AG10803 (cell line): ENCODE results near the gene MYO1B.
A peak's percentile ranks its signal among the peaks of the same experiment; 100 is the strongest.

Experiments used
- DNase-seq: peaks from one replicate; pipeline ENCODE4 v3.0.0; 2010; ENCODE audit warnings: low read depth
- H3K4me3 ChIP-seq: 2 replicates; pipeline ENCODE4 v1.5.1; 2011; ENCODE audit warnings: mild to moderate bottlenecking, low read length, control low read depth
- CTCF ChIP-seq: conservative IDR thresholded peaks from 2 replicates; pipeline ENCODE4 v1.5.1; 2011; ENCODE audit warnings: mild to moderate bottlenecking, low read length, control low read depth, inconsistent platforms

MYO1B gene

GRCh38 chr2:191225690-191226089 lies 19.5 kb upstream of the MYO1B start:
- no peak overlapping the region for H3K4me3 ChIP-seq

GRCh38 chr2:191226196-191226595 lies 19.0 kb upstream of the MYO1B start:
- TF ChIP-seq CTCF: no peak
- DNase-seq: peak; percentile 81
- no peak overlapping the region for H3K4me3 ChIP-seq

More at GRCh38 chr2:191225690-191226089, 19.5 kb upstream of the MYO1B start:
- no peak for DNase-seq
- TF ChIP-seq CTCF: no peak

- DNase-seq: no peak
- no peak for TF ChIP-seq CTCF
Measured at GRCh38 chr2:191228333-191228732, 16.9 kb upstream of the MYO1B start.

GRCh38 chr2:191228861-191229260 lies 16.3 kb upstream of the MYO1B start:
- H3K4me3 ChIP-seq: no peak overlapping the region
- TF ChIP-seq CTCF: no peak
- DNase-seq: peak; percentile 29

More at GRCh38 chr2:191228333-191228732, 16.9 kb upstream of the MYO1B start:
- no peak overlapping the region for H3K4me3 ChIP-seq

- peak; percentile 97 for DNase-seq
- no peak overlapping the region for H3K4me3 ChIP-seq
- no peak for TF ChIP-seq CTCF
Measured at GRCh38 chr2:191230174-191230573, 15.0 kb upstream of the MYO1B start.

GRCh38 chr2:191231995-191232394 lies 13.2 kb upstream of the MYO1B start:
- TF ChIP-seq CTCF: peak; percentile 76
- H3K4me3 ChIP-seq: no peak overlapping the region
- DNase-seq: peak; percentile 84

- DNase-seq: no peak
- H3K4me3 ChIP-seq: no peak overlapping the region
- no peak for TF ChIP-seq CTCF
Measured at GRCh38 chr2:191233533-191233932, 11.7 kb upstream of the MYO1B start.
